Heart left ventricle (tissue), 16 donors: ENCODE results near the gene POLE3. TPM values are rescaled to one million over a fixed set of nuclear protein-coding genes. Genes with fewer than 3 reads are reported as not detected.
A peak's percentile ranks its signal among the peaks of the same experiment; 100 is the strongest.

Experiments
- ATAC-seq, 4 donors: fragments of 200-7000 bp; cut with Tn5 transposase; one replicate each; pipeline ENCODE4 v1.9.1; 2020 to 2022; ENCODE audit warnings: moderate library complexity in 4 of 4, mild to moderate bottlenecking in 3 of 4, moderate number of reproducible peaks in 1 of 4
- DNase-seq, 5 donors: peaks; one replicate each; pipeline ENCODE4 v3.0.0-alpha.2; 2020
- H3K27ac ChIP-seq, 12 donors: fragments of 200-600 bp; sonication (generic) in 4 of 12; one replicate each; pipeline versions ENCODE4 v1.5.0 to v1.8.0; 2016 to 2022; ENCODE audit warnings: mild to moderate bottlenecking in 2 of 12
- H3K27me3 ChIP-seq, 9 donors: fragments of 200-600 bp; sonication (generic) in 2 of 9; one replicate each; pipeline versions ENCODE4 v1.5.1 to v1.8.0; 2016 to 2022; ENCODE audit warnings: mild to moderate bottlenecking in 3 of 9
- H3K36me3 ChIP-seq, 9 donors: fragments of 200-600 bp; sonication (generic) in 2 of 9; one replicate each; pipeline versions ENCODE4 v1.5.0 to v1.8.0; 2018 to 2022; ENCODE audit warnings: mild to moderate bottlenecking in 2 of 9
- H3K4me1 ChIP-seq, 12 donors: fragments of 200-600 bp; sonication (generic) in 4 of 12; one replicate each; pipeline versions ENCODE4 v1.5.0 to v1.8.0; 2016 to 2022; ENCODE audit warnings: mild to moderate bottlenecking in 3 of 12
- H3K4me3 ChIP-seq, 12 donors: fragments of 200-600 bp; sonication (generic) in 4 of 12; one replicate each; pipeline versions ENCODE4 v1.5.0 to v1.8.0; 2017 to 2022; ENCODE audit warnings: mild to moderate bottlenecking in 9 of 12, moderate library complexity in 4 of 12
- H3K9me3 ChIP-seq, 12 donors: fragments of 200-600 bp; sonication (generic) in 4 of 12; one replicate each; pipeline versions ENCODE4 v1.5.0 to v1.8.0; 2016 to 2022; ENCODE audit warnings: mild to moderate bottlenecking in 1 of 12
- POLR2A ChIP-seq, 2 donors: fragments of 450-650 bp; IDR thresholded peaks; one replicate each; pipeline ENCODE4 v1.6.1; 2017; ENCODE audit warnings: antibody characterized with exemption in 2 of 2, mild to moderate bottlenecking in 2 of 2, moderate library complexity in 2 of 2
- WGBS, 4 donors: extraction: QIAGEN DNeasy Blood & Tissue Kit in 2 of 4; methylation state at CpG; one replicate each; pipeline versions ENCODE4 v1.1.5 to v1.1.7; 2013 to 2018; 5-methylcytosine and 5-hydroxymethylcytosine counted together
- intact Hi-C, 10 donors: fragments of 100-400 bp; cut with DNase I; formaldehyde crosslinking; loops; one replicate each; pipeline versions ENCODE4 v1.11.1 to v1.14.2; 2022
- long read RNA-seq, 3 donors: library from polyadenylated mRNA; unstranded; transcript quantifications; one replicate each; pipeline ENCODE4 v2.0.0, GENCODE V29; 2020 to 2021
- polyA plus RNA-seq, 2 donors: library from polyadenylated mRNA; stranded (reverse); fragments of 200-250 nt; gene quantifications; one replicate each; pipeline ENCODE4 v1.2.3, GENCODE V29; 2013
- total RNA-seq, 9 donors: library from RNA; depleted of rRNA in 2 of 9; stranded (reverse); fragments of >200 nt in 2 of 9; fragmentation: NEBNext Ultra II Directional in 3 of 9; extraction: Animal tissue kit (Norgen Biotek cat#: 25700) in 3 of 9; gene quantifications; one replicate each; pipeline versions ENCODE4 v1.1.0 to v1.2.4, GENCODE V29; 2016 to 2023
- TF ChIP-seq, protein P1 (sequence below), 12 donors: fragments of 200-600 bp; sonication (generic) in 4 of 12; IDR thresholded peaks; one replicate each; pipeline versions ENCODE4 v1.5.0 to v1.8.0; 2018 to 2022; ENCODE audit warnings: antibody characterized with exemption in 12 of 12, mild to moderate bottlenecking in 5 of 12
- donor health status: ischemic (EF 13 %, LVEDD 7.1; RV severe dilation, severe dysfunction).
- donor health status: healthy with polysubstance abuse.
- donor health status: DM: no; HTN: yes; CAD: no.
- donor health status: DM: no; HTN: no; CAD: no.
- donor health status: ischemic (EF 25% LVEDD 6.9; RV normal size, moderate dysfunction).
- donor health status: ischemic (EF 25% LVEDD 5.7; RV mildly dilated, moderate dysfunction).
- donor health status: healthy.
- donor health status: DM: yes; HTN: yes; CAD: no.
- donor health status: ischemic (EF 35%, LVEDD 5.7; RV mildly dilated, moderate dysfunction).
- donor health status: nonischemic (EF 11% LVEDD 7.7; RV severe dilation, severe dysfunction).
- donor health status: DM: yes; HTN: yes; CAD: no.
- donor health status: PGD.
- donor health status: ischemic (EF 29% LVEDD 5.4; RV normal size, mild dysfunction).
- donor health status: nonischemic (EF 23%, LVEDD 6.1; RV moderate dilation, normal function).

The POLE3 gene, protein sequence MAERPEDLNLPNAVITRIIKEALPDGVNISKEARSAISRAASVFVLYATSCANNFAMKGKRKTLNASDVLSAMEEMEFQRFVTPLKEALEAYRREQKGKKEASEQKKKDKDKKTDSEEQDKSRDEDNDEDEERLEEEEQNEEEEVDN
- total RNA-seq: 10 to 100 TPM; 18.7 to 31.2 (median 24.3) TPM
- 10 to 100 TPM; 14.9 to 72.4 TPM for polyA plus RNA-seq
- long read RNA-seq, donor 1, transcript POLE3-201 (4 exons, 2,109 nt): major isoform, 12 of 16 reads
- long read RNA-seq, donor 1, partial matches to known transcripts: 3 of 16 reads
- long read RNA-seq, donor 1, other reads (novel, unspliced or antisense): 0 of 16 reads
- long read RNA-seq, donor 2, transcript POLE3-203 (3 exons, 455 nt): minor isoform, 8 of 110 reads
- long read RNA-seq, donor 2, transcript POLE3-201 (4 exons, 2,109 nt): major isoform, 96 of 110 reads
- long read RNA-seq, donor 2, partial matches to known transcripts: 5 of 110 reads
- long read RNA-seq, donor 2, other reads (novel, unspliced or antisense): 0 of 110 reads
- long read RNA-seq, donor 3, transcript POLE3-201 (4 exons, 2,109 nt): major isoform, 22 of 25 reads
- long read RNA-seq, donor 3, partial matches to known transcripts: 1 of 25 reads
- long read RNA-seq, donor 3, other reads (novel, unspliced or antisense): 0 of 25 reads

DNA sequence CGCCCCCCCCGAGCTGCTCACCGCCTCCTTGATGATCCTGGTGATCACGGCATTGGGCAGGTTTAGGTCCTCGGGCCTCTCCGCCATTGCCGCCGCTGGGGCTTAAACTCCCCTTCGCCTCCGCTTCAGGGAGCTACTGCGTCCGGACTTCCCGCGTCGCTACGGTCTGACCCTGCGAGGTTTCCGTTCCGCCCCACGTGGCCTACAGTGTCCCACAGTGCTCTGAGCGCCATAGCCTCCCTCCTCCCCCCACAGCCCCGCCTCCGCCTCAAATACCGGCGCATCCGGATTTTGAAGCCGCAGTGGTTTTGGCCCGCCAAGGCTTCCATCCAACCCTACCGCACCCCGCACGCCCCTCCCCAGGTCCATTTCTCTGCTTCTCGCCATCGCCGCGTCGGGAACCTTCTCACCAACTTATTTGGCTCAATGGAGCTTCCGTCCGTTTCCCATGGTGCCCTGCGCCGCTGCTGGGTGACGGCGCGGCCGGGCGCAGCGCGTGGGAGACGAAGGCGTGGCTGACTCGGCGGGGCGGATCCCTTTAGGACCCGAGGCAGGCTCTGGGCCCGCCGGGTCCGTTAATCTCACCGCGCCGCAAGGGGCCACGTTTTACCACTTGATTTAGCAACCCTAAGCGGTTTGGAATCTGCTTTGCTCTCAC lies at the start of gene POLE3, which contains the start of gene C9orf43:
Gene POLE3, minus strand, starts transcription at position 469 of the 658 bp plus-strand sequence. Its CDS starts 382 bp downstream, at position 87.
Gene C9orf43, plus strand, starts transcription at position 541 of the 658 bp plus-strand sequence. CDS start 2,747 bp downstream, outside the sequence.
- Histone ChIP-seq H3K4me3 (peak within 1 kb of the TSS; percentile 61 to 97 (median 80)), H3K9me3 (no peaks in the 10 kb centered on the region), H3K27ac (peak within 1 kb of the TSS; percentile 85 to 99 (median 97)), H3K4me1 (peaks cover 0 to 25% (median 12%) of the 10 kb centered on the region in 12 donors), H3K36me3 (peaks cover 0 to 23% (median 18%) of the 10 kb centered on the region in 9 donors), H3K27me3 (no peaks in the 10 kb centered on the region)
- TF ChIP-seq POLR2A (IDR thresholded peaks at IDR 0.05): peak in 1 of 2 donors; percentile 66
- TF ChIP-seq, protein P1, sequence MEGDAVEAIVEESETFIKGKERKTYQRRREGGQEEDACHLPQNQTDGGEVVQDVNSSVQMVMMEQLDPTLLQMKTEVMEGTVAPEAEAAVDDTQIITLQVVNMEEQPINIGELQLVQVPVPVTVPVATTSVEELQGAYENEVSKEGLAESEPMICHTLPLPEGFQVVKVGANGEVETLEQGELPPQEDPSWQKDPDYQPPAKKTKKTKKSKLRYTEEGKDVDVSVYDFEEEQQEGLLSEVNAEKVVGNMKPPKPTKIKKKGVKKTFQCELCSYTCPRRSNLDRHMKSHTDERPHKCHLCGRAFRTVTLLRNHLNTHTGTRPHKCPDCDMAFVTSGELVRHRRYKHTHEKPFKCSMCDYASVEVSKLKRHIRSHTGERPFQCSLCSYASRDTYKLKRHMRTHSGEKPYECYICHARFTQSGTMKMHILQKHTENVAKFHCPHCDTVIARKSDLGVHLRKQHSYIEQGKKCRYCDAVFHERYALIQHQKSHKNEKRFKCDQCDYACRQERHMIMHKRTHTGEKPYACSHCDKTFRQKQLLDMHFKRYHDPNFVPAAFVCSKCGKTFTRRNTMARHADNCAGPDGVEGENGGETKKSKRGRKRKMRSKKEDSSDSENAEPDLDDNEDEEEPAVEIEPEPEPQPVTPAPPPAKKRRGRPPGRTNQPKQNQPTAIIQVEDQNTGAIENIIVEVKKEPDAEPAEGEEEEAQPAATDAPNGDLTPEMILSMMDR (IDR thresholded peaks at IDR 0.05): no peak
- DNase-seq (peak; percentile 95 to 97 (median 96)), ATAC-seq (peak; percentile 97 to 99 (median 98))
- WGBS, 4 donors: 0% methylated on average over 37 to 61 of the region's 61 CpGs
- intact Hi-C loops: loop anchor here in 3 of 10 donors (1.0 to 2.0 kb wide), 3 partner anchors 9 to 136 kb away; partner anchors contain the start of genes CDC26 (in 2 of the 3), PRPF4 (in 2 of the 3) and ALAD (in 1 of the 3)

- intact Hi-C loops: loop anchor here in 4 of 10 donors (5.0 to 10.0 kb wide), 3 partner anchors 36 to 49 kb away; no protein-coding TSS in a partner anchor
- 94 to 97% (median 96%) methylated on average over 2 of the region's 2 CpGs for WGBS, 4 donors
- TF ChIP-seq, protein P1 (IDR thresholded peaks at IDR 0.05): no peak
- TF ChIP-seq POLR2A (IDR thresholded peaks at IDR 0.05): no peak
- peak overlapping the region; percentile 84 to 97 (median 90) for H3K27ac ChIP-seq
- H3K4me3 ChIP-seq: no peak overlapping the region
- ATAC-seq (peak in 1 of 4 donors; percentile 12), DNase-seq (no peak)
- peaks cover 4 to 38% (median 28%) of the 10 kb centered on the region in 12 donors for H3K4me1 ChIP-seq
- no peaks in the 10 kb centered on the region for H3K9me3 ChIP-seq
- H3K36me3 ChIP-seq: no peaks in the 10 kb centered on the region
- H3K27me3 ChIP-seq: no peaks in the 10 kb centered on the region
Observed at GRCh38 chr9:113456235-113456634, 45.8 kb upstream of the POLE3 start.

DNA sequence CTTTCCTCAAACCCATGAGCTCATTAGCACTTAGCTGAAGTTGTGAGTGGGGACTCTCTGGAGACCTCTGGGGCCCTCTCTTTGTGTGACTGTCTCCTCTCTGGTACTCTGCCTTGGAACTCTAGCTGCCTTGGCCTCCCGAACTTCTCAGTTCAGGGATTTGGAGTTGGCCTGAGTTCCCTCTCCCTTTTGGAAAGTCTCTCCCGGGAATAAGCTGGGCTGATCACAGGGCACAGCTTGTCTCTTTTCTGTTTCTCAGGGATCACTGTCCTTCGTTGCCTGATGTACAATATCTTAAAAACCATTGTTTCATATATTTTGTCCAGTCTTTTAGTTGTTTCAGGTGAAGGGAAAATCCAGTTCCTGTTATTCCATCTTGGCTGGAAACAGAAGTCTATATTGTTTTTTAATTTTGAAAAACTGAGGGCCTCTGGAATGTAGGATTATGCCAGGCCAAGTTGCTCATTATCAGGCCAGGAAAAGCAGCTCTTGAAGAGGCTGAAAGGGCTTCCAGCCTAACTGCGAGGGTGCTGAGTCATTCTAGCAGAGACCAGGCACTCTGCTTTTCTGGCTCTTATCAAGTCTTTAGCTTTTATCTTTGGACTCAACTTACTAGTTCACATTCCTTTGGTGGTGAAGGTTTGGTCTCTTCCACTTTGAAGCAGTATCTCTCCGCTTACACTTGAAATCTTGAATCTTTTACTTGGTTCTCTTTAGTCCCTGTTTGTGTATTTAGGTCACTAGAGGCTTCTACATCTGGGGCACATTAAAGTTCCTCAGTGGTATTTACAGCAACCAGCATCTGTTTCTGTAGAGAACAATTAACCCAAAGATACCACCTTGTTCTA lies 44.7 kb upstream of the POLE3 start:
- H3K4me3 ChIP-seq: no peak overlapping the region
- intact Hi-C loops: loop anchor here in 5 of 10 donors (2.0 to 10.0 kb wide), 4 partner anchors 37 to 50 kb away; no protein-coding TSS in a partner anchor
- ATAC-seq: peak; percentile 85 to 96 (median 94)

More for the DNA sequence above, 44.7 kb upstream of the POLE3 start:
- H3K4me1 ChIP-seq: peaks cover 4 to 39% (median 28%) of the 10 kb centered on the region in 12 donors
- TF ChIP-seq, protein P1 (IDR thresholded peaks at IDR 0.05): peak in 1 of 12 donors; percentile 8
- TF ChIP-seq POLR2A (IDR thresholded peaks at IDR 0.05): no peak
- peak in 4 of 5 donors; percentile 58 to 80 (median 68) for DNase-seq
- no peaks in the 10 kb centered on the region for H3K9me3 ChIP-seq
- no peaks in the 10 kb centered on the region for H3K36me3 ChIP-seq
- 10 to 14% (median 12%) methylated on average over 5 of the region's 5 CpGs for WGBS, 4 donors
- H3K27me3 ChIP-seq: no peaks in the 10 kb centered on the region
- peak overlapping the region; percentile 84 to 97 (median 90) for H3K27ac ChIP-seq
